Memory B cell (primary cell): ENCODE measurements around the gene CST7.
A peak's percentile ranks its signal among the peaks of the same experiment; 100 is the strongest.

Experiments used
- ATAC-seq: fragments of 150-1000 bp; cut with Tn5 transposase; 2 replicates; pipeline ENCODE4 v1.10.0; 2021; ENCODE audit warnings: low read depth, mild to moderate bottlenecking, moderate library complexity
- DNase-seq, 2 donors: peaks; one replicate each; pipeline ENCODE4 v3.0.0; 2022; ENCODE audit warnings: low spot score in 2 of 2
- H3K27ac Mint-ChIP-seq: one replicate; pipeline ENCODE4 v1.8.0; 2022; ENCODE audit warnings: mild to moderate bottlenecking, moderate library complexity, mixed read lengths
- H3K27me3 Mint-ChIP-seq: one replicate; pipeline ENCODE4 v1.8.0; 2022; ENCODE audit warnings: mixed read lengths
- H3K36me3 Mint-ChIP-seq: one replicate; pipeline ENCODE4 v1.8.0; 2022; ENCODE audit warnings: mild to moderate bottlenecking, mixed read lengths
- H3K4me1 Mint-ChIP-seq: one replicate; pipeline ENCODE4 v1.8.0; 2022; ENCODE audit warnings: mixed read lengths
- H3K4me3 Mint-ChIP-seq: one replicate; pipeline ENCODE4 v1.8.0; 2022; ENCODE audit warnings: mild to moderate bottlenecking, moderate library complexity, mixed read lengths
- H3K9me3 Mint-ChIP-seq: one replicate; pipeline ENCODE4 v1.8.0; 2022; ENCODE audit warnings: mixed read lengths

The CST7 gene

GRCh38 chr20:24986436-24987015, 37.5 kb downstream of the CST7 start:
- Mint-ChIP-seq H3K27ac (no peak overlapping the region), H3K27me3 (no peaks in the 10 kb centered on the region), H3K9me3 (no peaks in the 10 kb centered on the region), H3K36me3 (peaks cover 19% of the 10 kb centered on the region), H3K4me1 (peaks cover 16% of the 10 kb centered on the region), H3K4me3 (no peak overlapping the region)
- DNase-seq (no peak), ATAC-seq (no peak)

DNA sequence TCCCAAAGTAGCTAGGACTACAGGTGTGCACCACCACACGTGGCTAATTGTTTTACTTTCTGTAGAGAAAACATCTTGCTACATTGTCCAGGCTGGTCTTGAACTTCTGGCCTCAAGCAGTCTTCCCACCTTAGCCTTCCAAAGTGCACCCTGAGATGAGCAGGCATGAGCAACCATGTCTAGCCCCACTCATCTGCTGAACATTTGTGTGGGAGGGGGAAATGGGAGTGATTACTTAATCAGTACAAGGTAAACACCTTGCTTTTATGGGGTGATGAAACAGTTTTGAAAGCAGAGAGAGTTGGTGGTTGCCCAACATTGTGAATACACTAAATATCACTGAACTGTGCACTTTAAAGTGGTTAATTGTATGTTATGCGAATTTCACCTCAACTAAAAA, 38.2 kb downstream of the CST7 start:
- no peak for DNase-seq
- H3K27ac Mint-ChIP-seq = no peak overlapping the region
- no peaks in the 10 kb centered on the region for H3K9me3 Mint-ChIP-seq
- ATAC-seq = no peak
- peaks cover 19% of the 10 kb centered on the region for H3K36me3 Mint-ChIP-seq
- no peaks in the 10 kb centered on the region for H3K27me3 Mint-ChIP-seq
- no peak overlapping the region for H3K4me3 Mint-ChIP-seq
- H3K4me1 Mint-ChIP-seq = peaks cover 19% of the 10 kb centered on the region

- peaks cover 12% of the 10 kb centered on the region for H3K36me3 Mint-ChIP-seq
- DNase-seq (no peak), ATAC-seq (no peak)
- H3K27ac Mint-ChIP-seq = no peak overlapping the region
- H3K4me3 Mint-ChIP-seq = no peak overlapping the region
- H3K9me3 Mint-ChIP-seq = no peaks in the 10 kb centered on the region
- no peaks in the 10 kb centered on the region for H3K27me3 Mint-ChIP-seq
- H3K4me1 Mint-ChIP-seq = peaks cover 16% of the 10 kb centered on the region
Observed at GRCh38 chr20:24987873-24988835, 39.1 kb downstream of the CST7 start.

- no peak for DNase-seq
- H3K4me3 Mint-ChIP-seq = no peak overlapping the region
- H3K27me3 Mint-ChIP-seq = no peaks in the 10 kb centered on the region
- H3K36me3 Mint-ChIP-seq = peaks cover 6% of the 10 kb centered on the region
- ATAC-seq = no peak
- H3K9me3 Mint-ChIP-seq = no peaks in the 10 kb centered on the region
- H3K27ac Mint-ChIP-seq = peak overlapping the region; percentile 19
- H3K4me1 Mint-ChIP-seq = peaks cover 22% of the 10 kb centered on the region
Observed at GRCh38 chr20:24989162-24989561, 40.1 kb downstream of the CST7 start.

DNA sequence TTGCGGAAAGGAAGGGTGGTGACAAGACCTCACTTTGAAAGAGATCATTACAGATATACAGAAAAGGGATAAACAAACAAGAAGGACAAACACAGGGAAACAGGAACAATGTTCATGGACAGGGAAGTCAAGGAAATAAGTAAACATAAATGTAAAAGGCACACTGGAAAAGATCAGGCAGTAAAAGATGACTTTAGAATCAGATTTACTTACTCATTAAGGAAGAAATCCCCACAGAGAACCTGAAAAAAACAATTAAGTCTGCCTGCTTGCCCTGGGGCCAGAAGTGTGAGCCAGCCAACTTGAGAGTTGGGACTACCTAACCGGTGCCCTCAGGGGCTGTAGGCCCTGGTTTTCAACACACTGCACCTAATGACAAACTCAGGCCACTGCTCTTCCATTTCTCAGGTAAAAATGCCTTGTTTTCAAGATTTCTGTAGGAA, 41.8 kb downstream of the CST7 start:
- Mint-ChIP-seq H3K36me3 (peaks cover 5% of the 10 kb centered on the region), H3K27ac (no peak overlapping the region), H3K9me3 (no peaks in the 10 kb centered on the region), H3K27me3 (no peaks in the 10 kb centered on the region), H3K4me1 (peaks cover 28% of the 10 kb centered on the region), H3K4me3 (no peak overlapping the region)
- ATAC-seq = no peak
- no peak for DNase-seq

DNA sequence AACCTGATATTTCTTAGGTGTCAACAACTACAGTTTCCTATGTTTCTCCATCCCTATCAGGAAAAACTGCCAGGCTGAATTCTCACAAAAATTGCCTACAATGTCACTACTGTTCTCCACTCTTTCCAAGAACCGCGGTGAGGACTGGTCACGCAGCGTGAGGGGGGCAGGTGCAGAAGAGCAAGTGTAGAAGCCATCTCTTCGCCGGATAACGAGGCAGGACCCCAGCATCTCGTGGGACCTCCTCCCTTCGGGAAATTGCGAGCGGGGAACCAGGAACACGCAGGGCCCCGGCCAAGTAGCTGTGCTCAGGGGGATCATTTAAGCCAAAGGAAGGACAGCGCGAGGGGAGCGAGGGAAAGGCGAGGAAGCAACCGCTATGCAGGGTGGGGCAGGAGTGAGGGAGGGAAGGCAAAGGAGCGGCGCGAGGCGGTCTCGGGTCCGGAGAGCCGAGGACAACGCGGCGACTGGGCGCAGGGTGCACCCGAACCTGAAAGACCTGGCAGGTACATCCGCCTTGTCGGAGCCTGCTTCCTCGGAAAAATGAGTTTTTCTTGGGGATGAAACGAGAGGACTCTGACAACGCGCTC, 42.9 kb downstream of the CST7 start:
- H3K27ac Mint-ChIP-seq = peak overlapping the region; percentile 98
- ATAC-seq = peak; percentile 2
- no peak for DNase-seq
- H3K4me1 Mint-ChIP-seq = peaks cover 28% of the 10 kb centered on the region
- peak overlapping the region; percentile 95 for H3K4me3 Mint-ChIP-seq
- peaks cover 2% of the 10 kb centered on the region for H3K36me3 Mint-ChIP-seq
- H3K27me3 Mint-ChIP-seq = no peaks in the 10 kb centered on the region
- H3K9me3 Mint-ChIP-seq = no peaks in the 10 kb centered on the region

DNA sequence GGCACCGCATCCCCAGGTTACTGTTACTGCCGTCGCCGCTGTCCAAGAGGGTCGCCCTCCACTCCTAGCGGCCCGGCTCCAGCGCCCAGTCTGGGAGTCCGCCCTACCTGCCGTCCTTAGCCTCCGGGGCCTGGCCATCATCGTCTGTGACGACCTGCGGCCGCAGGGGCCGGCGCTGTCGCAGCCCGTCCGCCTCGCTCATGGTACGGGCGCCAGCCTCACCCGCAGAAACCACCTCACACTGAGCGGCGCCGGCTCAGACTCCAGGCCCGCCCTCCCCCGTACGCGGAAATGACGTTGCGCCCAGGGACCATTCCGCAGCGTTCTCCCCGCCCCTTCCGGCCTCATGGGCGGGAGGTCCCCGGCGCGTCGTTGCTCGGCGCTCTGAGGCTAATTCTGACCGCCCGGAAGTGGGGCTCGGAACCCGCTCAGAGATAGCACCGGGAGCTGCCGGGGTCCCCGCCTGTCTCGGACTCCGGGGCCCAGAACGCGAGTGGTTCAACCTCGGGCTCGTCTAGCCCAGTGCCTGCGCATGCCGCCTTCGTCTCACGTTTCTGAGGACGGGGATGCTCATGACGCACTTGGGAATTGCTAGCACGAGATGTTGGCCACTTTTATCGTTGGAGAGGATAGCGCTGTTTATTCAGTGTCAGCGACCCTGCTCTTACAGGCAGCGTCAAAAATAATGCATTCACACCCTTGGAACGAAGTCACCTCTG, 43.6 kb downstream of the CST7 start, which contains the start of gene APMAP:
APMAP (minus strand) TSS at position 265 of the 719 bp plus-strand sequence; CDS start at position 202, 63 bp downstream.
- peak within 1 kb of the TSS; percentile 98 for H3K27ac Mint-ChIP-seq
- peak; percentile 94 for ATAC-seq
- no peaks in the 10 kb centered on the region for H3K27me3 Mint-ChIP-seq
- no peaks in the 10 kb centered on the region for H3K9me3 Mint-ChIP-seq
- peaks cover 2% of the 10 kb centered on the region for H3K36me3 Mint-ChIP-seq
- H3K4me3 Mint-ChIP-seq = peak within 1 kb of the TSS; percentile 95
- DNase-seq = peak; percentile 95 to 96
- peaks cover 28% of the 10 kb centered on the region for H3K4me1 Mint-ChIP-seq

- DNase-seq (no peak), ATAC-seq (no peak)
- H3K27ac Mint-ChIP-seq = peak overlapping the region; percentile 98
- H3K36me3 Mint-ChIP-seq = peaks cover 1% of the 10 kb centered on the region
- H3K9me3 Mint-ChIP-seq = no peaks in the 10 kb centered on the region
- H3K4me3 Mint-ChIP-seq = peak overlapping the region; percentile 67
- H3K27me3 Mint-ChIP-seq = no peaks in the 10 kb centered on the region
- H3K4me1 Mint-ChIP-seq = peaks cover 24% of the 10 kb centered on the region
Observed at GRCh38 chr20:24993337-24994185, 44.5 kb downstream of the CST7 start.

GRCh38 chr20:24994186-24994465, 45.1 kb downstream of the CST7 start:
- ATAC-seq (no peak), DNase-seq (no peak)
- Mint-ChIP-seq H3K36me3 (no peaks in the 10 kb centered on the region), H3K27ac (peak overlapping the region; percentile 98), H3K4me1 (peaks cover 26% of the 10 kb centered on the region), H3K9me3 (no peaks in the 10 kb centered on the region), H3K4me3 (peak overlapping the region; percentile 67), H3K27me3 (no peaks in the 10 kb centered on the region)

GRCh38 chr20:24994470-24995368, 45.6 kb downstream of the CST7 start:
- H3K27me3 Mint-ChIP-seq = no peaks in the 10 kb centered on the region
- ATAC-seq (peak; percentile 38), DNase-seq (peak; percentile 89 to 90)
- peak overlapping the region; percentile 50 for H3K4me3 Mint-ChIP-seq
- peaks cover 26% of the 10 kb centered on the region for H3K4me1 Mint-ChIP-seq
- H3K27ac Mint-ChIP-seq = peak overlapping the region; percentile 98
- H3K36me3 Mint-ChIP-seq = no peaks in the 10 kb centered on the region
- H3K9me3 Mint-ChIP-seq = no peaks in the 10 kb centered on the region

DNA sequence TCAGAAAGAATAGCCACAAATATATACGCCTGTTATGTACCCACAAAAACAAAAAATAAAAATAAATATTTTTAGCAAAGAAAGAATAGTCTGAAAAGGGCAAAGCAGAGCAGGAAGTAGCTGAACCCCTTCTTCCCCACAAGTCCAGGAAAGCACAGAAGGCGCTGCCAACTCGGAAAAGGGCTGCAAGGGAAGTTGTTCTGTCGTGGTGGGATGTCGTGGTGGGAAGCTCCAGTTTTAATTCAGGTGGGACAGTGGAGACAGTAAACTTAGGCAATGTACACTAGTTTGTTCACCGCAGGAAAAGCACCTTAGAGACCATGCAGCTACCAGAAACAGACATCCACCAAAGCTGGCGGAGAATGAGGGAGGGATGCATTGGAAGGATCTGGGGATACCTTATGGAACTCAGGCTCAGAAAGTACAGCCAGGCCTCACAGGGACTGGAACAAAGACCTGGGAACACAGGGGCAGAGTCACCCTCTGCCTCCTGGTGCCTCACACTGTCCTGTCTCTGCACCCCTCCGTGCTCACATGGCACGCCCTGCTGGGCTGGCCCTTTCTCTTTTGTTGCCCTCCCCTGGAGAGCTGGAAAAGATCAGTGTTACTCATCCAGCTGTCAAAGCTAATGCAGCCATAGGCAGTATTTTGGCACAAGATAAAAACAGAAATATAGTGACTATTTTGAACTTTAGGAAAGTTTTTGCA, 46.8 kb downstream of the CST7 start:
- H3K9me3 Mint-ChIP-seq = no peaks in the 10 kb centered on the region
- no peak overlapping the region for H3K27ac Mint-ChIP-seq

More for the DNA sequence above, 46.8 kb downstream of the CST7 start:
- ATAC-seq = no peak
- H3K4me3 Mint-ChIP-seq = no peak overlapping the region
- no peaks in the 10 kb centered on the region for H3K27me3 Mint-ChIP-seq
- peaks cover 23% of the 10 kb centered on the region for H3K4me1 Mint-ChIP-seq
- H3K36me3 Mint-ChIP-seq = no peaks in the 10 kb centered on the region
- DNase-seq = no peak
